ENCODE data around the gene CCNF.
"Not testable (repeated sequence)": the region's sequence is repeated elsewhere in the genome, so short reads cannot be mapped to it uniquely, and the experiment has no call there.

CCNF gene

DNA sequence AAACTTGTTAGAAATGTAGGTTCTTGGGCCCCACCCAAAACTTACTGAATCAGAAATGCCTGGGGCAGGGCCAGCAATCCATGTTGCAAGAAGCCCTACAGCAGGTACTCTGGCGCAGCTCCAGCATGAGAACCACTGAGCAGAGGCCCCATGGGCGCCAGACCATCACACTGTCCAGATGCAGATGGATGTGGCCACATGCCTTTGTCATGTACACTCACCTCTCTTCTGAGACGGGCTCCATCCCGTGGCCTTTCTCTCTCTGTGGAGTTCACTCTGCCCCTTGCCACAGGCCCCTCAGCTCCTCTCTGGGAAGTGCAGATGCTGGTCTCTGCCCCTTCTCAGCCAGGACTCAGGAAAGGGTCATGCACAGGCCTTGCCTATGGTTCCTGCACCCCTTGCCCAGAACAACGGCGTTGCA is 2.3 kb upstream of the CCNF start:
- H3K27ac ChIP-seq, result no peak overlapping the region
- DNase-seq (ENCODE audit: low read depth, low spot score), result no peak

- no peak overlapping the region for H3K27ac ChIP-seq
- no peak for DNase-seq (ENCODE audit: low read depth, low spot score)
Measured at GRCh38 chr16:2427526-2427925, 1.7 kb upstream of the CCNF start.

DNA sequence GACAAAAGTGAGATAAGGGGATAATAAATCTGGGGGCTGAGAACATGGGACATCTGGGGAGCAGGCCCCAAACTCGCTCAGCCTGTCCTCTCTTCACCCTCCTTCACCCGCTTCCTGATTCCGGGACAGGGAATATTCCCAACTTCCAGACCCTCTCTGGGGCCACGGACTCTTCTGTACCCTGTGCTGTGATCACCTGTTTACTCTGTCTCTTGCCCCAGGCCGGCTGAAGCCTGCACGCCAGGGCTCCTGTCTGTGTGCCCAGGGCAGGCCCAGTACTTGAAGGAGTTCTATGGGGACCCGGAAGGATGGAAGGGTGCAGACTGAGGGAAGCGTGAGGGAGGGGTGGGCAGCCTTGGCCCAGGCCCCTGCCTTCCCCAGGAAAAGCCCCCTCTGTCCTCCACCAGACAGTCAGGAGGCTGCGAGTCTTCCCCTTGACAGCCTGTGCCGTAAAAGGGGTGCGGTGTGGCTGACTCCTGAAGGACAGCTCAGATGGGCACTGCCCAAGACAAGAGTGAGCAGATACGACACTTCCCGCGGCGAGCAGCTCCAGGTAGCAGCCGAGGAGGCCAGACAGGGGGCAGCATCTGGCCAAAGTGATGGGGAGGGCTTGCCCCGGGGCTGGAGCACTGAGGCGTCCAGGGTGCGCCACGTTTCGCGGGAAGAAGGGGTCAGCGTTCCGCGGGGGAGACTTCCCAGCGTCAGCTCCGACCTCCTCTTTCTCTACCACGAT is 1.0 kb upstream of the CCNF start:
- no peak overlapping the region for H3K27ac ChIP-seq
- no peak for DNase-seq (ENCODE audit: low read depth, low spot score)

- no peak for DNase-seq (ENCODE audit: low read depth, low spot score)
- no peak overlapping the region for H3K27ac ChIP-seq
Measured at GRCh38 chr16:2428784-2429033, 538 bp upstream of the CCNF start.

GRCh38 chr16:2429771-2430663 is 770 bp downstream of the CCNF start:
- H3K27ac ChIP-seq, result peak overlapping the region; percentile 14
- no peak for DNase-seq (ENCODE audit: low read depth, low spot score)

DNA sequence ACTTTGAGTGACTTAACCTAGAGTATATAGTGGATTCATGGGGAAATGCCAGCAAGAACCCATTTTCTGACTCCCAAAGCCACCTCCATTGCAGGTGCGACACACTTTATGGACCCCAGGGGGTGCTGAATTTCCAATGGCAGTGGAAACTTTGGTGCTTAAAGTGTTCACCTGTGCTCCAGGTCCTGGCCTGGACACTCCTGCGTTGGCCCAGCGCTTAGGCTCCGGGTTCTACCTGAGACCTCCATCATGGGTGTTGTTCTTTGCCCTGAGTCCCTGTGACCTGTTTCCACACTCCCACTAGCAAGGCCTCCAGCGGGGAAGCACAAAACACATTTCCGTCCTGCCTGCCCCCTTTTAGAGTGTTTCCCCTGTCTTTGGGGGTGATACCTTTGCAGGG is 3.0 kb downstream of the CCNF start:
- DNase-seq (ENCODE audit: low read depth, low spot score), result no peak
- no peak overlapping the region for H3K27ac ChIP-seq

DNA sequence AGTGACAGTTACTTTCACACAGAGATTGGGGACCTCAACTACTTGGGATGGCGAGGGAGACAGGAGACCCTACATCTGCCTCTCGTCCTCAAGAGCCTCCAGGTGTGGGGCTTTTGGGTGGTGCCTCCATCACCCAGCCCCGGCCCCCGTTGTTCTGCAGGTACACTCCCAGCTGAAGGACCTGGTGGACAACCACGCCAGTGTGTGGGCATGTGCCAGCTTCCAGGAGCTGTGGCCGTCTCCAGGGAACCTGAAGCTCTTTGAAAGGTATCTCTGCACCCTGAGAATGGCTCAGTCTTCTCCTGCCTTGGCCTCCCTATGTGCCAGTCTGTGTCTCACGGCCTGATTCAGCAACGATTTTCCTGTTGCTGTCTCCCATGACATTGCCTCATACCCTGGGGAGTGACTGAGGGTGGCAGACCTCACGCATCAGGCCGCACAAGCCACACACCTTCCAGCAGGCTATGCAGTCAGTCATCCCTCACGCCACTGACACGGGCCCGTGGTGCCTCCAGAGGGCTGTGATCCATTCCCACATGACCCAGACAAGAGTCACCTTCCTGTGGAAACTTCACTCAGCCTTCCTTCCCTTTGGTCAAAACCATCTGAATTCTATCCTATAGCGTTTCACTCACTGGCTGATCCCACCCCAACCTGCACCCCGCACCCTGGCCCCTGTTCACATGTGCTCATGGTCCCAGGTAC is 3.7 kb downstream of the CCNF start:
- no peak for DNase-seq (ENCODE audit: low read depth, low spot score)

GRCh38 chr16:2435236-2435635 is 6.0 kb downstream of the CCNF start:
- not testable (repeated sequence) for H3K27ac ChIP-seq; DNase-seq (ENCODE audit: low read depth, low spot score)

More for the DNA sequence above, 3.7 kb downstream of the CCNF start:
- H3K27ac ChIP-seq, result no peak overlapping the region

- DNase-seq (ENCODE audit: low read depth, low spot score), result no peak
- H3K27ac ChIP-seq, result no peak overlapping the region
Measured at GRCh38 chr16:2436110-2436509, 6.9 kb downstream of the CCNF start.

- no peak overlapping the region for H3K27ac ChIP-seq
- DNase-seq (ENCODE audit: low read depth, low spot score), result no peak
Measured at GRCh38 chr16:2437032-2437790, 8.0 kb downstream of the CCNF start.

GRCh38 chr16:2438121-2438520 is 8.9 kb downstream of the CCNF start:
- no peak for DNase-seq (ENCODE audit: low read depth, low spot score)
- H3K27ac ChIP-seq, result no peak overlapping the region

GRCh38 chr16:2439598-2439997 is 10.4 kb downstream of the CCNF start:
- no peak overlapping the region for H3K27ac ChIP-seq
- no peak for DNase-seq (ENCODE audit: low read depth, low spot score)

DNA sequence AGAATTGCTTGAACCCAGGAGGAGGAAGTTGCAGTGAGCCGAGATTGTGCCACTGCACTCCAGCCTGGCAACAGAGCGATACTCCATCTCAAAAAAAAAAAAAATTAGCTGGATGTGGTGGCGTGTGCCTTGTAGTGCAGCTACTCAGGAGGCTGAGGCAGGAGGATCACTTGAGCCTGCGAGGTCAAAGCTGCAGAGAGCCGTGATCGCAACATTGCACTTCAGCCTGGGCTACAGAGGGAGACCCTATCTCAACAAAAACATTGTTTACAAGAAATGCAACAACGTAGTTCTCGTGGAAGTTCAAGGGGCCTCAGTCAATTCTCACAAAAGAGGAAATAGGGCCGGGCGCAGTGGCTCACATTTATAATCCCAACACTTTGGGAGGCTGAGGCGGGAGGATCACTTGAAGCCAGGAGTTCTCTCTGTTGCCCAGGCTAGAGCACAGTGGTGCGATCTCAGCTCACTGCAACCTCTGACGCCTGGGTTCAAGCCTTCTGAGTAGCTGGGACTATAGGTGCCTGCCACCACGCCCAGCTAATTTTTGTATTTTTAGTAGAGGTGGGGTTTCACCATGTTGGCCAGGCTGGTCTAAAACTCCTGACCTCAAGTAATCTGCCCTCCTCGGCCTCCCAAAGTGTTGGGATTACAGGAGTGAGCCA is 12.0 kb downstream of the CCNF start:
- not testable (repeated sequence) for DNase-seq (ENCODE audit: low read depth, low spot score); H3K27ac ChIP-seq

GRCh38 chr16:2443555-2443954 is 14.3 kb downstream of the CCNF start:
- no peak for DNase-seq (ENCODE audit: low read depth, low spot score)
- no peak overlapping the region for H3K27ac ChIP-seq

DNA sequence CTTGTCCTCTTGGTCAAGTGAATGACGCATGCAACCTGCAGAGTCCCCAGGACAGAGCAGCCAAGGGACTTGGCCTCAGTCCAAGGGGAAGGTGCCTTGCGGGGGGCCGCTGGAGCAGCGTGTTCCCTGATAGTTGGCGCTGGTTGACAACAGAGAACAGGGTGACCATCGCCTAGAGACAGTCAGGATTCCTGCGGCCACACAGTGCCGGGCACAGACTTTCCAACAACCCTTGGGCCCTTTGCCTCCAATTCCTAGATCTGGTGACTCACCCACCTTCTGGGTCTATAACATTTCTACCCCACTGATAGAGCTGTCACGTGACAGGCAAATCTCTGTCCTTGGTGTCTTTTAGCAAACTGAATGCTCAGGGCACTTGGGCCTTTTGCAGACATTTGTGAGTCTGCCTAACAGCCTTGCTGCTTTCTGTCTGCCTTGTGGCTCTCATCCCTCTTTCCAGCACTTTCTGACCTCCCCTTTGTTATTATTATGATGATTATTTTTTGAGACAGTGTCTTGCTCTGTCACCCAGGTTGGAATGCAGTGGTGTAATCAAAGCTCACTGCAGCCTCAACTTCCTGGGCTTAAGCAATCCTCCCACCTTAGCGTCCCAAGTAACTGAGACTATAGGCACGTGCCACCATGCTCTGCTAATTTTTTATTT is 18.8 kb downstream of the CCNF start:
- H3K27ac ChIP-seq, result no peak overlapping the region
- DNase-seq (ENCODE audit: low read depth, low spot score), result no peak

DNA sequence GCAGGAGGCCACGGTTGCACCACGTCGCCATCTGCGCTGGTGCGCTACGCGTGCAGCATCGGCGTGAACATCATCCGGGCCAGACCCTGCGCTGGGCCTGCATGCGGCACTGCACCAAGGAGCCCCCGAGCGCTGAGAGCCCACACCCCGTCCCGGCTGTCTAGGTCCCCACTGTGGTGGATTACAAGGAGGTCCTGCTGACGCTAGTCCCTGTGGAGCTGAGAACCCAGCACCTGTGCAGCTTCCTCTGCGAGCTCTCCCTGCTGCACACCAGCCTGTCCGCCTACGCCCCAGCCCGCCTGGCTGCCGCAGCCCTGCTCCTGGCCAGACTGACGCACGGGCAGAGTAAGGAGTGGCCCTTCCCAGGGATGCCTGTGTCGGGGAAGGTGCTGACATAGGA is 19.9 kb downstream of the CCNF start:
- no peak overlapping the region for H3K27ac ChIP-seq
- no peak for DNase-seq (ENCODE audit: low read depth, low spot score)

GRCh38 chr16:2450535-2450934 is 21.3 kb downstream of the CCNF start:
- no peak for DNase-seq (ENCODE audit: low read depth, low spot score)

GRCh38 chr16:2450975-2451381 is 21.7 kb downstream of the CCNF start:
- DNase-seq (ENCODE audit: low read depth, low spot score), result no peak
- H3K27ac ChIP-seq, result no peak overlapping the region

More at GRCh38 chr16:2450535-2450934, 21.3 kb downstream of the CCNF start:
- H3K27ac ChIP-seq, result no peak overlapping the region

DNA sequence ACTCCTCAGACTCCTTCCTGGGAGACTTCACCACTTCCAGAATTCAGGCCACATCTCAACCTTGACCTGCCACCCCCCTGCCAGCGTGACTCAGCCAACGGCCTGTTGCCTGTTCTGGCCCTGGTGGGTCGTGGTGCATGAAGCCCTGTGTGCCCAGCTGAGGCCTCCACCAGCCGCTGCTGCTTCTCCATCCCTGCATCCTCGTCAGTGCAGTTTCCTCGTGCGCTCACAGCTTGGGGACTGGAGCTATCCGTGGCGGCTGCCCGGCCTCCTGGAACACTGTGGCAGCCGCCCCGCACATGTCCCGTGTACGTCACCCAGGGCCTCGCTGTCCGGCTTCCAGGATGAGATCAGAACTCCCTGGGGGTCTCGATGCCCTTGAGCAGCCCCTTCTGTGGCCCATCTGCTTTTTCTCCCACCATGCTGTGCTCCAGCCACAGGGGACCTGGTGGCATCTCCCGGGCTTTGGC is 22.6 kb downstream of the CCNF start:
- H3K27ac ChIP-seq, result no peak overlapping the region
- no peak for DNase-seq (ENCODE audit: low read depth, low spot score)
